Measurements from ENCODE around the gene NAA38.

Gene NAA38

GRCh38 chr17:7851438-7852261, 5.7 kb downstream of the NAA38 start:
- DNase-seq, result peak; percentile 83

DNA sequence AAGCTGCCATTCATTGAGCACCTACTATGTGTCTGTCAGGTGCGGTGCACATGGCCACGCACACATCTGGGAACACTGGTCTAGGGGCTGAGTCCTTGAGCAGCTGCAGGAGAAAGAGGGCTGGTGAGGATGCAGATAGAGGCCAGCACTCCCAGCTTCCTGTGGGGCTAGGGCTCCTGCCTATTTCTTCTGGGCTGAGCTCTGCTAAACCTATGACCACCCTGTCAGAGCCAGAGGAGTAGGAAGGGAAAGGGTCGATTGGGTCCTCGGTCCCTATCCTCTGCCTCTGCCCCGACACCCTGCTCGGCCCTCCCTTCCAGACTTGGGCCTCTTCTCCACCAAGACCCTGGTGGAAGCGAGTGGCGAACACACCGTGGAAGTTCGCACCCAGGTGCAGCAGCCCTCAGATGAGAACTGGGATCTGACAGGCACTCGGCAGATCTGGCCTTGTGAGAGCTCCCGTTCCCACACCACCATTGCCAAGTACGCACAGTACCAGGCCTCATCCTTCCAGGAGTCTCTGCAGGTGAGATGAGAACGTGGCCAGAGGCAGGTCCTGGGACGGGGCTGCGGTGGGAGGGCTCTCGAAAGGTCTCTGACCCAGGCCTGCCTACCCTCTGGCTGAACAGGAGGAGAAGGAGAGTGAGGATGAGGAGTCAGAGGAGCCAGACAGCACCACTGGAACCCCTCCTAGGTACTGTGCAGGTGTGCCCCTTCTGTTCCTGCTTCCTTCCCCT, 6.5 kb downstream of the NAA38 start:
- DNase-seq, result no peak

- DNase-seq, result no peak
Observed at GRCh38 chr17:7849751-7850504, 7.4 kb downstream of the NAA38 start.

DNA sequence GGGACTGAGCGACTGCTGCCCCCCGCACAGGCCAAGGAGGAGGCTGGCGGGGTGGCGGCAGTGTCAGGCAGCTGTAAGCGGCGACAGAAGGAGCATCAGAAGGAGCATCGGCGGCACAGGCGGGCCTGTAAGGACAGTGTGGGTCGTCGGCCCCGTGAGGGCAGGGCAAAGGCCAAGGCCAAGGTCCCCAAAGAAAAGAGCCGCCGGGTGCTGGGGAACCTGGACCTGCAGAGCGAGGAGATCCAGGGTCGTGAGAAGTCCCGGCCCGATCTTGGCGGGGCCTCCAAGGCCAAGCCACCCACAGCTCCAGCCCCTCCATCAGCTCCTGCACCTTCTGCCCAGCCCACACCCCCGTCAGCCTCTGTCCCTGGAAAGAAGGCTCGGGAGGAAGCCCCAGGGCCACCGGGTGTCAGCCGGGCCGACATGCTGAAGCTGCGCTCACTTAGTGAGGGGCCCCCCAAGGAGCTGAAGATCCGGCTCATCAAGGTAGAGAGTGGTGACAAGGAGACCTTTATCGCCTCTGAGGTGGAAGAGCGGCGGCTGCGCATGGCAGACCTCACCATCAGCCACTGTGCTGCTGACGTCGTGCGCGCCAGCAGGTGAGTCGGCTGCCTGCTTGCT, 8.1 kb downstream of the NAA38 start:
- DNase-seq, result no peak

- DNase-seq, result no peak
Observed at GRCh38 chr17:7848739-7849129, 8.6 kb downstream of the NAA38 start.

DNA sequence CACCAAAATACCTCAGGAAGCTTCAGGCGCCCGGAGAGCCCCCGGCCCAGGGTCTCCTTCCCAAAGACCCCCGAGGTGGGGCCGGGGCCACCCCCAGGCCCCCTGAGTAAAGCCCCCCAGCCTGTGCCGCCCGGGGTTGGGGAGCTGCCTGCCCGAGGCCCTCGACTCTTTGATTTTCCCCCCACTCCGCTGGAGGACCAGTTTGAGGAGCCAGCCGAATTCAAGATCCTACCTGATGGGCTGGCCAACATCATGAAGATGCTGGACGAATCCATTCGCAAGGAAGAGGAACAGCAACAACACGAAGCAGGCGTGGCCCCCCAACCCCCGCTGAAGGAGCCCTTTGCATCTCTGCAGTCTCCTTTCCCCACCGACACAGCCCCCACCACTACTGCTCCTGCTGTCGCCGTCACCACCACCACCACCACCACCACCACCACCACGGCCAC, 9.2 kb downstream of the NAA38 start:
- DNase-seq, result no peak

DNA sequence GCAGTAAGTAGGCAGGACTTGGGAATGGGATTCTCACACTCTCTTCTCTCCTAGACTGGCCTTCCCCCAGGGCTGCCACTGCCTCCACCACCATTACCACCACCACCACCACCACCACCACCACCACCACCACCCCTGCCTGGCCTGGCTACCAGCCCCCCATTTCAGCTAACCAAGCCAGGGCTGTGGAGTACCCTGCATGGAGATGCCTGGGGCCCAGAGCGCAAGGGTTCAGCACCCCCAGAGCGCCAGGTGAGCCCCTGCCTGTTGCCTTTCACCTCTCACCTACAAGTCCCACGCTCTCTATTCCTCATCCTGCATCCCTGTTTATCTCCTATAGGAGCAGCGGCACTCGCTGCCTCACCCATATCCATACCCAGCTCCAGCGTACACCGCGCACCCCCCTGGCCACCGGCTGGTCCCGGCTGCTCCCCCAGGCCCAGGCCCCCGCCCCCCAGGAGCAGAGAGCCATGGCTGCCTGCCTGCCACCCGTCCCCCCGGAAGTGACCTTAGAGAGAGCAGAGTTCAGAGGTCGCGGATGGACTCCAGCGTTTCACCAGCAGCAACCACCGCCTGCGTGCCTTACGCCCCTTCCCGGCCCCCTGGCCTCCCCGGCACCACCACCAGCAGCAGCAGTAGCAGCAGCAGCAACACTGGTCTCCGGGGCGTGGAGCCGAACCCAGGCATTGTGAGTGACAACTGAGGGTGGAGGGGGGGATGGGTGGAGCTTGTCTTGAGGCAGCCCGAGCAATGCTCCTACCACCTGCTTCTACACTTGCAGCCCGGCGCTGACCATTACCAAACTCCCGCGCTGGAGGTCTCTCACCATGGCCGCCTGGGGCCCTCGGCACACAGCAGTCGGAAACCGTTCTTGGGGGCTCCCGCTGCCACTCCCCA, 10.3 kb downstream of the NAA38 start:
- DNase-seq, result no peak

- no peak for DNase-seq
Observed at GRCh38 chr17:7846063-7846735, 11.2 kb downstream of the NAA38 start.

GRCh38 chr17:7845359-7846062, 11.8 kb downstream of the NAA38 start:
- no peak for DNase-seq

DNA sequence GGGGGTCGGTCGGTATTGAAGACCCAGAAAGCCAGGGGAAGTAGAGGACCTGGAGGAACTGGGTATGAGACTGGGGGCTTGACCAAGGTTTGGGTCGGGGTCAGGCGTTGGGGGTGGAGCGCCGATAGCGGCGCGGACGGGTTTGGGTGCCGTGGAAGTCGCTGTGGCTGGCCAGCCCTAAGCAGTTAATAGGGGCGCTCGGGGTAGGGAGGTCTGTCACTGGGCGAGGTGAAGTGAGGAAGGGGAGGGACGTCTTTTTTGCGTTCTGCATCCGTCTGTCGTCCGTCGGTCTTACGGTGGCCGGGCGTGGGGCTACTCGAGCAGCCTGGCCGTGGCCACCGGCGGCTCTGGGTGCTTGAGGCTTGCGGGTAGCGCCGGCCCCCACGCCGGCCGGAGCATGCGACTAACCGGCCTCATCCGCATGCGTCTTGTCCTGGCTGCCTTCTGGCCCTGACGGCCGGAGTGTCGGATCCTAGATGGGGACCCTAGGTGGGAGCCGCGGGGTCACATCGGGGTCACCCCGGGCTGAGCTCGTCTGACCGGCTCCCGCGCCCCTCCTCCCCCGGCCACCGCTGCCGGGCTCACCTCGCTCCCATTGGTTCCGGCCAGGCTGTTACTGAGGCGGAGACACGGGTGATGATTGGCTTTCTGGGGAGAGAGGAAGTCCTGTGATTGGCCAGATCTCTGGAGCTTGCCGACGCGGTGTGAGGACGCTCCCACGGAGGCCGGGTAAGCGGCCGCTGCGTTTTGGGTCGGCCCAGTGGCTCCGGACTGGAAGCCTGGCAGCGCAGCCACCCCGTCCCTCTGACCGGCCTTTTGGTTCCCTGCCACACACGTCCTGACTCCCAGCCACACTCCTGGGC, 12.8 kb downstream of the NAA38 start:
- DNase-seq, result peak; percentile 50

- DNase-seq, result peak; percentile 33
Observed at GRCh38 chr17:7843536-7844291, 13.6 kb downstream of the NAA38 start.

GRCh38 chr17:7843257-7843535, 14.2 kb downstream of the NAA38 start:
- no peak for DNase-seq

- DNase-seq, result no peak
Observed at GRCh38 chr17:7842380-7843256, 14.7 kb downstream of the NAA38 start.

GRCh38 chr17:7841915-7842379, 15.4 kb downstream of the NAA38 start:
- peak; percentile 68 for DNase-seq

DNA sequence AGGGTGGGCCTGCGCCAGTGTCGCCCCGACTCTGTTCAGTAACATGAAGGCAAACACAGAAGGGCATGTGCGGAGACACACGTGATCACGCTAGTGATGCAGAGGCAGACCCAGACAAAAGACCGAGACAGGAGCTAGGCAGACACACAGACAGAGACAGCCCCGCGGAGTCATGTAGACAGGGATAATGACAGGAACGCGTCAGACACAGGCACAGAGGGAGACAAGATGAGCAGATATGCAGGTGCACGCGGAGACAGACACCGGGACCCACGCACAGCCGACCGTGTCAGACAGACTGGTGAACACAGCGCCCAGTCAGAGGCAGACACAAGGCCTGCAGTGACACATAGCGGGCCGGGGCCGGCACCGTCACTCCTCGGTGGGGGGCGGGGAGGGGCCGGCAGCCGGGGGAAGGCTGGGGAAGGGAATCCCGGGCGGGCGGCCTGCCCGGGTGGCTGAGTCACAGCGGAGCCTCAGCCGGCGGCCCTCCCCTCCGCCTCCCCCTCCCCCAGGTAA, 15.9 kb downstream of the NAA38 start:
- DNase-seq, result peak; percentile 41

DNA sequence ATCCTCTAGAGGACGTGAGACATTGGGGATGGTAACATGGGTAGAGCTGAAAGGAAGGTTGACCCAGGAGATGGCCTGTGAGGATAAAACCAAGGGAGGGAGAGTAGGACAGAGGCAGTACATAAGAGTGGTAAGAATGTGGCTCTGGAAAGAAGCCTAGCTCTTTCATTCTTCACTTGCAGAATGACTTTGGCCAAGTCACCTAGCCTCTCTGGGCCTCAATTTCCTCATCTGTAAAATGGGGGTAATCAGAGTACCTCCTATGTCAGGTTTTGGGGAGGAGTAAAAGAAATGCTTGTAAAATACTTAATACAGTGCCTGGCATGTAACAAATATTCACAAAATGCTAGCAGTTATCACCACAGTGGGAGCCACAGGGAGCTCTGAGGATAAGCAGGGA, 16.5 kb downstream of the NAA38 start:
- no peak for DNase-seq

- DNase-seq, result no peak
Observed at GRCh38 chr17:7840441-7840840, 16.9 kb downstream of the NAA38 start.

GRCh38 chr17:7839876-7840261, 17.5 kb downstream of the NAA38 start:
- DNase-seq, result no peak

Measured in COR-L47 (cell line).